ENCODE results near the gene NOTCH2. TPM values are rescaled to one million over a fixed set of nuclear protein-coding genes. Genes with fewer than 3 reads are reported as not detected.
"Not testable (repeated sequence)": the region's sequence is repeated elsewhere in the genome, so short reads cannot be mapped to it uniquely, and the experiment has no call there.

The NOTCH2 gene
- total RNA-seq, 1 experiment from 2014 or later, result 24.4 TPM

GRCh38 chr1:119977113-119977736, 92.2 kb downstream of the NOTCH2 start:
- not testable (repeated sequence) for DNase-seq (ENCODE audit: extremely low read depth, low read depth)

GRCh38 chr1:119975582-119976254, 93.7 kb downstream of the NOTCH2 start:
- DNase-seq (ENCODE audit: extremely low read depth, low read depth), result not testable (repeated sequence)

GRCh38 chr1:119975006-119975405, 94.5 kb downstream of the NOTCH2 start:
- no peak for DNase-seq (ENCODE audit: extremely low read depth, low read depth)

GRCh38 chr1:119974013-119974412, 95.4 kb downstream of the NOTCH2 start:
- DNase-seq (ENCODE audit: extremely low read depth, low read depth), result no peak

- DNase-seq (ENCODE audit: extremely low read depth, low read depth), result no peak
Observed at GRCh38 chr1:119971710-119972570, 97.5 kb downstream of the NOTCH2 start.

- no peak for DNase-seq (ENCODE audit: extremely low read depth, low read depth)
Observed at GRCh38 chr1:119968601-119969000, 100.9 kb downstream of the NOTCH2 start.

GRCh38 chr1:119968068-119968492, 101.4 kb downstream of the NOTCH2 start:
- peak; percentile 43 for DNase-seq (ENCODE audit: extremely low read depth, low read depth)

GRCh38 chr1:119966681-119967080, 102.8 kb downstream of the NOTCH2 start:
- DNase-seq (ENCODE audit: extremely low read depth, low read depth), result no peak

GRCh38 chr1:119966020-119966419, 103.4 kb downstream of the NOTCH2 start:
- DNase-seq (ENCODE audit: extremely low read depth, low read depth), result no peak

- no peak for DNase-seq (ENCODE audit: extremely low read depth, low read depth)
Observed at GRCh38 chr1:119964673-119965363, 104.6 kb downstream of the NOTCH2 start.

GRCh38 chr1:119962296-119962968, 107.0 kb downstream of the NOTCH2 start:
- DNase-seq (ENCODE audit: extremely low read depth, low read depth), result no peak

GRCh38 chr1:119960501-119960900, 109.0 kb downstream of the NOTCH2 start:
- DNase-seq (ENCODE audit: extremely low read depth, low read depth), result no peak

GRCh38 chr1:119959268-119960220, 109.9 kb downstream of the NOTCH2 start:
- DNase-seq (ENCODE audit: extremely low read depth, low read depth), result no peak

GRCh38 chr1:119958223-119958622, 111.2 kb downstream of the NOTCH2 start:
- no peak for DNase-seq (ENCODE audit: extremely low read depth, low read depth)

GRCh38 chr1:119956306-119956705, 113.2 kb downstream of the NOTCH2 start:
- DNase-seq (ENCODE audit: extremely low read depth, low read depth), result no peak

- DNase-seq (ENCODE audit: extremely low read depth, low read depth), result no peak
Observed at GRCh38 chr1:119954476-119955422, 114.7 kb downstream of the NOTCH2 start.

GRCh38 chr1:119953266-119953998, 116.0 kb downstream of the NOTCH2 start:
- DNase-seq (ENCODE audit: extremely low read depth, low read depth), result no peak
